Upper lobe of left lung (tissue), 4 donors: ENCODE results near the gene AXIN1.

ENCODE experiments used
- CTCF ChIP-seq, 6 experiments: fragments of 450-650 bp in 4 of 6; fragments of 200-600 bp in 2 of 6; sonication (generic) in 2 of 6; IDR thresholded peaks; one replicate each; pipeline ENCODE4 v1.5.1; 2016 to 2019; ENCODE audit warnings: antibody characterized with exemption in 6 of 6
- EP300 ChIP-seq, 4 donors: sonication (generic); formaldehyde crosslinking; IDR thresholded peaks; one replicate each; pipeline ENCODE4 v1.5.1; 2017; ENCODE audit warnings: antibody characterized with exemption in 4 of 4, control low read depth in 2 of 4
- POLR2A ChIP-seq, 4 donors: fragments of 450-650 bp; IDR thresholded peaks; one replicate each; pipeline ENCODE4 v1.5.1; 2016 to 2017; ENCODE audit warnings: antibody characterized with exemption in 4 of 4, mild to moderate bottlenecking in 2 of 4
- POLR2AphosphoS5 ChIP-seq, 2 donors: sonication (generic); formaldehyde crosslinking; IDR thresholded peaks; one replicate each; pipeline ENCODE4 v1.5.1; 2017; ENCODE audit warnings: antibody characterized with exemption in 2 of 2

GRCh38 chr16:349211-349610, 3.3 kb downstream of the AXIN1 start:
- no peak for TF ChIP-seq CTCF (IDR thresholded peaks at IDR 0.05)
- TF ChIP-seq POLR2AphosphoS5 (IDR thresholded peaks at IDR 0.05) = no peak
- TF ChIP-seq POLR2A (IDR thresholded peaks at IDR 0.05) = no peak
- no peak for TF ChIP-seq EP300 (IDR thresholded peaks at IDR 0.05)
